IMR-90 (cell line): ENCODE results near the gene FAF2. TPM values are rescaled to one million over a fixed set of nuclear protein-coding genes. Genes with fewer than 3 reads are reported as not detected.

ENCODE experiments used
- ATAC-seq: fragments of 200-7000 bp; cut with Tn5 transposase; 2 replicates; pipeline ENCODE4 v1.9.1; 2020; ENCODE audit warnings: low read depth, mild to moderate bottlenecking, moderate library complexity
- BruUV-seq: library from RNA; stranded (reverse); fragments of 400-500 nt; replicated peaks from 2 replicates; lab custom pipeline; 2021; lab: Mats Ljungman, UMichigan
- CTCF ChIA-PET: fragments of 300-600 bp; formaldehyde crosslinking; extraction: SDS; loops from one replicate; lab custom pipeline; 2021; ENCODE audit warnings: antibody characterized with exemption; lab: Yijun Ruan, JAX
- POLR2A ChIA-PET: fragments of 300-600 bp; sonication (Branson Sonifier 250); formaldehyde crosslinking; loops from one replicate; lab custom pipeline; 2022; ENCODE audit warnings: antibody characterized with exemption; ENCODE audit not compliant: unreplicated experiment; lab: Charles Lee
- DNase-seq: peaks from one replicate; pipeline ENCODE4 v3.0.0; 2013
- H2AFZ ChIP-seq: replicated peaks from 2 replicates; pipeline ENCODE3; 2013; ENCODE audit warnings: low read length, mild to moderate bottlenecking; ENCODE audit not compliant: poor library complexity
- H2AK5ac ChIP-seq: 2 replicates; pipeline ENCODE4 v1.6.1; 2013; ENCODE audit warnings: low read depth, low read length, inconsistent platforms
- H2AK9ac ChIP-seq: replicated peaks from 2 replicates; pipeline ENCODE3; 2013; ENCODE audit warnings: mild to moderate bottlenecking, low read depth, low read length, moderate library complexity; ENCODE audit not compliant: poor library complexity
- H2BK120ac ChIP-seq: 2 replicates; pipeline ENCODE4 v1.6.1; 2013; ENCODE audit warnings: low read depth, low read length, inconsistent platforms
- H2BK15ac ChIP-seq: 3 replicates; pipeline ENCODE4 v1.6.1; 2013; ENCODE audit warnings: low read depth, low read length, inconsistent platforms
- H2BK20ac ChIP-seq: 2 replicates; pipeline ENCODE4 v1.6.1; 2013; ENCODE audit warnings: low read depth, mild to moderate bottlenecking, inconsistent platforms, low read length, moderate library complexity
- H2BK5ac ChIP-seq: 2 replicates; pipeline ENCODE4 v1.6.1; 2013; ENCODE audit warnings: mild to moderate bottlenecking, low read depth, low read length, inconsistent platforms; ENCODE audit not compliant: poor library complexity, severe bottlenecking
- H3K14ac ChIP-seq: replicated peaks from 2 replicates; pipeline ENCODE4 v1.6.1; 2013; ENCODE audit warnings: low read depth, low read length, inconsistent platforms
- H3K18ac ChIP-seq: 2 replicates; pipeline ENCODE4 v1.6.1; 2013; ENCODE audit warnings: low read depth, low read length, control low read depth
- H3K23ac ChIP-seq: 2 replicates; pipeline ENCODE4 v1.6.1; 2013; ENCODE audit warnings: low read depth, low read length, inconsistent platforms
- H3K27ac ChIP-seq: 2 replicates; pipeline ENCODE4 v1.5.1; 2013; ENCODE audit warnings: mild to moderate bottlenecking, control low read depth, low read length; ENCODE audit not compliant: insufficient read depth
- H3K27me3 ChIP-seq: 2 replicates; pipeline ENCODE4 v1.6.1; 2013; ENCODE audit warnings: low read length; ENCODE audit not compliant: control insufficient read depth, insufficient read depth
- H3K36me3 ChIP-seq: 2 replicates; pipeline ENCODE4 v1.6.1; 2013; ENCODE audit warnings: low read length, mixed read lengths; ENCODE audit not compliant: control insufficient read depth, insufficient read depth
- H3K4ac ChIP-seq: 2 replicates; pipeline ENCODE4 v1.6.1; 2013; ENCODE audit warnings: low read depth, low read length, inconsistent platforms
- H3K4me1 ChIP-seq: 2 replicates; pipeline ENCODE4 v1.6.1; 2013; ENCODE audit warnings: low read length, mixed read lengths; ENCODE audit not compliant: control insufficient read depth, insufficient read depth
- H3K4me2 ChIP-seq: 2 replicates; pipeline ENCODE4 v1.6.1; 2013; ENCODE audit warnings: low read depth, mild to moderate bottlenecking, control low read depth, low read length, moderate library complexity
- H3K4me3 ChIP-seq: 2 replicates; pipeline ENCODE4 v1.5.1; 2013; ENCODE audit warnings: low read depth, mild to moderate bottlenecking, control low read depth, low read length, moderate library complexity; ENCODE audit not compliant: insufficient read depth
- H3K56ac ChIP-seq: 2 replicates; pipeline ENCODE4 v1.6.1; 2013; ENCODE audit warnings: low read length, inconsistent platforms; ENCODE audit not compliant: insufficient read depth; ENCODE audit errors: extremely low read depth
- H3K79me1 ChIP-seq, 2 experiments: 2 replicates each; pipeline ENCODE4 v1.6.1; 2013; ENCODE audit warnings: low read length in 2 of 2, inconsistent platforms in 1 of 2, low read depth in 1 of 2
- H3K9ac ChIP-seq: 2 replicates; pipeline ENCODE4 v1.6.1; 2013; ENCODE audit warnings: low read depth, low read length, control low read depth
- H3K9me1 ChIP-seq: 2 replicates; pipeline ENCODE4 v1.6.1; 2013; ENCODE audit warnings: low read length, inconsistent platforms; ENCODE audit not compliant: insufficient read depth
- H3K9me3 ChIP-seq: 2 replicates; pipeline ENCODE4 v1.6.1; 2013; ENCODE audit warnings: low read length; ENCODE audit not compliant: control insufficient read depth, insufficient read depth
- H4K20me1 ChIP-seq: 2 replicates; pipeline ENCODE4 v1.6.1; 2013; ENCODE audit warnings: low read length, inconsistent platforms; ENCODE audit not compliant: insufficient read depth
- H4K5ac ChIP-seq: 2 replicates; pipeline ENCODE4 v1.6.1; 2013; ENCODE audit warnings: mild to moderate bottlenecking, low read depth, low read length, control low read depth
- H4K8ac ChIP-seq, 2 experiments: 2 replicates each; pipeline ENCODE4 v1.6.1; 2013; ENCODE audit warnings: low read depth in 2 of 2, low read length in 2 of 2, control low read depth in 1 of 2, inconsistent platforms in 1 of 2
- H4K91ac ChIP-seq: 2 replicates; pipeline ENCODE4 v1.6.1; 2013; ENCODE audit warnings: low read depth, low read length, inconsistent platforms; ENCODE audit not compliant: insufficient read depth
- BHLHE40 ChIP-seq: fragments of 150-350 bp; IDR thresholded peaks from 2 replicates; pipeline ENCODE4 v1.6.1; 2016; ENCODE audit warnings: mild to moderate bottlenecking, low read depth, low read length
- CEBPB ChIP-seq: IDR thresholded peaks from 2 replicates; pipeline ENCODE4 v1.6.1; 2012; ENCODE audit warnings: low read depth, low read length, improper control_type of control experiment
- CHD1 ChIP-seq: IDR thresholded peaks from 2 replicates; pipeline ENCODE4 v1.6.1; 2012; ENCODE audit warnings: low read depth, low read length, improper control_type of control experiment
- FOS ChIP-seq: fragments of 150-350 bp; IDR thresholded peaks from 2 replicates; pipeline ENCODE4 v1.6.1; 2016; ENCODE audit warnings: low read depth, low read length
- MAFK ChIP-seq: IDR thresholded peaks from 2 replicates; pipeline ENCODE4 v1.6.1; 2012; ENCODE audit warnings: low read depth, low read length, improper control_type of control experiment
- MAZ ChIP-seq: IDR thresholded peaks from 2 replicates; pipeline ENCODE4 v1.6.1; 2012; ENCODE audit warnings: low read depth, mild to moderate bottlenecking, low read length, improper control_type of control experiment, moderate library complexity, borderline replicate concordance
- MXI1 ChIP-seq: IDR thresholded peaks from 2 replicates; pipeline ENCODE4 v1.6.1; 2012; ENCODE audit warnings: low read depth, mild to moderate bottlenecking, low read length, moderate library complexity, borderline replicate concordance
- NFE2L2 ChIP-seq: fragments of 150-350 bp; IDR thresholded peaks from 2 replicates; pipeline ENCODE4 v1.6.1; 2016; ENCODE audit warnings: low read depth, mild to moderate bottlenecking, low read length
- POLR2A ChIP-seq: IDR thresholded peaks from 2 replicates; pipeline ENCODE4 v1.6.1; 2012; ENCODE audit warnings: mild to moderate bottlenecking, low read depth, low read length
- RAD21 ChIP-seq: IDR thresholded peaks from 2 replicates; pipeline ENCODE4 v1.6.1; 2012; ENCODE audit warnings: low read length, improper control_type of control experiment
- RCOR1 ChIP-seq: IDR thresholded peaks from 2 replicates; pipeline ENCODE4 v1.6.1; 2012; ENCODE audit warnings: mild to moderate bottlenecking, low read length, improper control_type of control experiment; ENCODE audit not compliant: insufficient replicate concordance
- RFX5 ChIP-seq: IDR thresholded peaks from 2 replicates; pipeline ENCODE4 v1.8.0; 2012; ENCODE audit warnings: low read depth, mild to moderate bottlenecking, low read length, moderate library complexity
- SMC3 ChIP-seq: fragments of 150-350 bp; IDR thresholded peaks from 2 replicates; pipeline ENCODE4 v1.6.1; 2016; ENCODE audit warnings: low read depth, mild to moderate bottlenecking, antibody characterized with exemption, low read length, moderate library complexity
- WGBS, 2 experiments: methylation state at CpG; one replicate each; pipeline versions ENCODE4 v1.1.5 to v1.1.7; 2013; ENCODE audit warnings: missing lambda C conversion rate in 2 of 2; ENCODE audit not compliant: insufficient read length in 1 of 2; ENCODE audit errors: extremely low coverage in 2 of 2; 5-methylcytosine and 5-hydroxymethylcytosine counted together
- dilution Hi-C: fragments of 300-500 bp; cut with HindIII; formaldehyde crosslinking; loops from one replicate; pipeline ENCODE4 v1.14.3; 2018; ENCODE audit warnings: low sequenced_read_pairs; ENCODE audit not compliant: unreplicated experiment
- in situ Hi-C: fragments of 300-500 bp; cut with MboI; formaldehyde crosslinking; loops from 3 replicates; pipeline ENCODE4 v1.14.3; 2019; ENCODE audit warnings: low sequenced_read_pairs, inconsistent platforms, mixed read lengths
- intact Hi-C: fragments of 100-400 bp; cut with micrococcal nuclease; formaldehyde crosslinking; loops from 2 replicates; pipeline ENCODE4 v1.10.0; 2022
- polyA plus RNA-seq, 3 experiments: library from polyadenylated mRNA; depleted of rRNA; stranded (reverse); fragments of >200 nt; gene quantifications; 2 replicates each; pipeline ENCODE4 v1.2.3, GENCODE V29; 2012; ENCODE audit warnings: low replicate concordance in 1 of 3
- total RNA-seq: library from RNA; depleted of rRNA; stranded (reverse); fragments of >200 nt; gene quantifications from 2 replicates; pipeline ENCODE4 v1.2.3, GENCODE V29; 2012
- TF ChIP-seq, protein P1 (sequence below): fragments of 150-350 bp; IDR thresholded peaks from 2 replicates; pipeline ENCODE4 v1.6.1; 2017; ENCODE audit warnings: mild to moderate bottlenecking, antibody characterized with exemption, low read length, low read depth
- TF ChIP-seq, protein P2 (sequence below): fragments of 150-350 bp; IDR thresholded peaks from 2 replicates; pipeline ENCODE4 v1.6.1; 2016; ENCODE audit warnings: low read depth, mild to moderate bottlenecking, low read length, moderate library complexity, borderline replicate concordance
- TF ChIP-seq, protein P3 (sequence below): conservative IDR thresholded peaks from 2 replicates; pipeline ENCODE4 v1.5.1; 2012; ENCODE audit warnings: mild to moderate bottlenecking, low read depth, low read length, improper control_type of control experiment

The FAF2 gene
- total and polyA plus RNA-seq, 2 of the 4 experiments (the other 2 are of a cell fraction) = 32.9 to 47.0 TPM

DNA sequence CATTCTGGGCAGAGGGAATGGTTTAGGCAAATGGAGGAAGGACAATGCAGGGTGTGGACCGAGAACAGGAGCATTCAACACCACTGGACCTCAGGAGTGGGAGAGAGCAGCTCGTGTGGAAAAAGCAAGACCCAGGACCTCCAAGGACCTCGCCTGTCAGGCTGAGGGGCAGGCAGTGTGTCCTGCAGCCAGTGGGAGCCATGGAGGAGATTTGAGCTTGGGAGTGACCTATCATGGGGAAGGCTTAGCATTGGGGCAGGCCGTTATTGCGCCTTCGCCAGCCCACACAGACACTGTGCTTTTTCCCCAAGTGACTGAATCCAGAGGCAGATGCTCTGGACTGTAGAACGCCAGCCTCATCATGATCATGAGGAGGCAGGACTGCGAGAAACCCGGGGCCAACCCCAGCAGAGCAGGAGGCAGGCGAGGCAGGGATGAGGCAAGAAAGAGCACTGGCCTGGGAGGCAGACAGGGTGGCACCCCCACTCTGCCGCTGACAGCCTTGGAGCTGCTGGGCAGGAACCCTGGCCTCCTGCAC lies 104.2 kb downstream of the FAF2 start:
- no peak overlapping the region for H3K9ac ChIP-seq
- no peak overlapping the region for H3K4me3 ChIP-seq
- H3K18ac ChIP-seq = no peak overlapping the region
- no peaks in the 10 kb centered on the region for H3K9me3 ChIP-seq
- no peak overlapping the region for H2AK5ac ChIP-seq
- WGBS, 2 experiments = 80% methylated on average over 4 of the region's 11 CpGs; no CpG with 5 or more reads in 1 of the 2 experiments
- H2BK120ac ChIP-seq = no peak overlapping the region
- H3K27me3 ChIP-seq = peaks cover 19% of the 10 kb centered on the region; the same call in 1 of the 2 replicates
- H3K27ac ChIP-seq = no peak overlapping the region
- H3K56ac ChIP-seq = no peak overlapping the region
- ChIA-PET CTCF (no interaction called here), POLR2A (no interaction called here)
- no peaks in the 10 kb centered on the region for H3K9me1 ChIP-seq
- H2BK20ac ChIP-seq = no peak overlapping the region
- no TSS peak for BruUV-seq
- no peak overlapping the region for H2BK5ac ChIP-seq
- H3K4me1 ChIP-seq = no peaks in the 10 kb centered on the region
- no peak overlapping the region for H4K8ac ChIP-seq
- DNase-seq (no peak), ATAC-seq (no peak)
- no peaks in the 10 kb centered on the region for H4K20me1 ChIP-seq
- no peaks in the 10 kb centered on the region for H3K36me3 ChIP-seq
- no peak overlapping the region for H4K5ac ChIP-seq
- no peak overlapping the region for H3K14ac ChIP-seq
- no peak overlapping the region for H2BK15ac ChIP-seq
- peak overlapping the region; percentile 32 for H2AFZ ChIP-seq
- H3K4ac ChIP-seq = no peak overlapping the region
- H4K91ac ChIP-seq = no peak overlapping the region
- no peak for TF ChIP-seq BHLHE40
- no peak for TF ChIP-seq POLR2A
- TF ChIP-seq MAFK = no peak
- no peak for TF ChIP-seq NFE2L2
- no peak for TF ChIP-seq FOS
- no peak for TF ChIP-seq SMC3
- TF ChIP-seq, protein P1, sequence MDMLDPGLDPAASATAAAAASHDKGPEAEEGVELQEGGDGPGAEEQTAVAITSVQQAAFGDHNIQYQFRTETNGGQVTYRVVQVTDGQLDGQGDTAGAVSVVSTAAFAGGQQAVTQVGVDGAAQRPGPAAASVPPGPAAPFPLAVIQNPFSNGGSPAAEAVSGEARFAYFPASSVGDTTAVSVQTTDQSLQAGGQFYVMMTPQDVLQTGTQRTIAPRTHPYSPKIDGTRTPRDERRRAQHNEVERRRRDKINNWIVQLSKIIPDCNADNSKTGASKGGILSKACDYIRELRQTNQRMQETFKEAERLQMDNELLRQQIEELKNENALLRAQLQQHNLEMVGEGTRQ = no peak
- TF ChIP-seq, protein P2, sequence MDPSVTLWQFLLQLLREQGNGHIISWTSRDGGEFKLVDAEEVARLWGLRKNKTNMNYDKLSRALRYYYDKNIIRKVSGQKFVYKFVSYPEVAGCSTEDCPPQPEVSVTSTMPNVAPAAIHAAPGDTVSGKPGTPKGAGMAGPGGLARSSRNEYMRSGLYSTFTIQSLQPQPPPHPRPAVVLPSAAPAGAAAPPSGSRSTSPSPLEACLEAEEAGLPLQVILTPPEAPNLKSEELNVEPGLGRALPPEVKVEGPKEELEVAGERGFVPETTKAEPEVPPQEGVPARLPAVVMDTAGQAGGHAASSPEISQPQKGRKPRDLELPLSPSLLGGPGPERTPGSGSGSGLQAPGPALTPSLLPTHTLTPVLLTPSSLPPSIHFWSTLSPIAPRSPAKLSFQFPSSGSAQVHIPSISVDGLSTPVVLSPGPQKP = no peak
- no peak for TF ChIP-seq CEBPB
- no peak for TF ChIP-seq RFX5
- TF ChIP-seq, protein P3, sequence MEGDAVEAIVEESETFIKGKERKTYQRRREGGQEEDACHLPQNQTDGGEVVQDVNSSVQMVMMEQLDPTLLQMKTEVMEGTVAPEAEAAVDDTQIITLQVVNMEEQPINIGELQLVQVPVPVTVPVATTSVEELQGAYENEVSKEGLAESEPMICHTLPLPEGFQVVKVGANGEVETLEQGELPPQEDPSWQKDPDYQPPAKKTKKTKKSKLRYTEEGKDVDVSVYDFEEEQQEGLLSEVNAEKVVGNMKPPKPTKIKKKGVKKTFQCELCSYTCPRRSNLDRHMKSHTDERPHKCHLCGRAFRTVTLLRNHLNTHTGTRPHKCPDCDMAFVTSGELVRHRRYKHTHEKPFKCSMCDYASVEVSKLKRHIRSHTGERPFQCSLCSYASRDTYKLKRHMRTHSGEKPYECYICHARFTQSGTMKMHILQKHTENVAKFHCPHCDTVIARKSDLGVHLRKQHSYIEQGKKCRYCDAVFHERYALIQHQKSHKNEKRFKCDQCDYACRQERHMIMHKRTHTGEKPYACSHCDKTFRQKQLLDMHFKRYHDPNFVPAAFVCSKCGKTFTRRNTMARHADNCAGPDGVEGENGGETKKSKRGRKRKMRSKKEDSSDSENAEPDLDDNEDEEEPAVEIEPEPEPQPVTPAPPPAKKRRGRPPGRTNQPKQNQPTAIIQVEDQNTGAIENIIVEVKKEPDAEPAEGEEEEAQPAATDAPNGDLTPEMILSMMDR = no peak
- TF ChIP-seq RCOR1 = no peak
- TF ChIP-seq MAZ = no peak
- no peak for TF ChIP-seq MXI1
- no peak for TF ChIP-seq RAD21
- no peak for TF ChIP-seq CHD1
- no peaks in the 10 kb centered on the region for H3K79me1 ChIP-seq
- intact Hi-C loops (no loop called here), dilution Hi-C loops (no loop called here), in situ Hi-C loops (loop anchor here (25.0 kb wide), 1 partner anchor 815 kb away; no protein-coding TSS in a partner anchor)
- H3K4me2 ChIP-seq = no peak overlapping the region
- H3K23ac ChIP-seq = no peak overlapping the region
- H2AK9ac ChIP-seq = no peak overlapping the region
